ENCODE measurements around the gene HLA-DMA. TPM values are rescaled to one million over a fixed set of nuclear protein-coding genes. Genes with fewer than 3 reads are reported as not detected.

The HLA-DMA gene
- polyA plus RNA-seq (2012; ENCODE audit: low read depth, missing spikeins) = 434 TPM

GRCh38 chr6:32952817-32953739 is at the start of gene HLA-DMA:
HLA-DMA (minus strand) TSS chr6:32953097; CDS start chr6:32953036, 61 bp downstream.
- no peak for TF ChIP-seq PAX5 (IDR thresholded peaks at IDR 0.05; ENCODE audit: insufficient read depth, low read length, severe bottlenecking)
- TF ChIP-seq POLR2AphosphoS5 (IDR thresholded peaks at IDR 0.05; ENCODE audit: low read depth, low read length) = peak; percentile 97
- peak; percentile 83 for TF ChIP-seq TAF1 (IDR thresholded peaks at IDR 0.05; ENCODE audit: low read depth, low read length)
- peak; percentile 80; the same call in 1 of the 2 replicates for TF ChIP-seq POU2F2 (IDR thresholded peaks at IDR 0.05; ENCODE audit: low read depth, low read length)
- TF ChIP-seq POLR2A (IDR thresholded peaks at IDR 0.05; ENCODE audit: low read depth, low read length) = peak; percentile 99
- TF ChIP-seq SPI1 (IDR thresholded peaks at IDR 0.05; ENCODE audit: low read depth, low read length) = peak; percentile 71
- FAIRE-seq = peak; percentile 97
- peak; percentile 46 for DNase-seq (ENCODE audit: insufficient read length, low spot score)

GRCh38 chr6:33001685-33002084 is 48.8 kb upstream of the HLA-DMA start:
- no peak for DNase-seq (ENCODE audit: insufficient read length, low spot score)
- FAIRE-seq = no peak
- TF ChIP-seq PAX5 (IDR thresholded peaks at IDR 0.05; ENCODE audit: insufficient read depth, low read length, severe bottlenecking) = no peak
- no peak for TF ChIP-seq TAF1 (IDR thresholded peaks at IDR 0.05; ENCODE audit: low read depth, low read length)
- TF ChIP-seq POU2F2 (IDR thresholded peaks at IDR 0.05; ENCODE audit: low read depth, low read length) = no peak
- no peak for TF ChIP-seq POLR2A (IDR thresholded peaks at IDR 0.05; ENCODE audit: low read depth, low read length)
- no peak for TF ChIP-seq SPI1 (IDR thresholded peaks at IDR 0.05; ENCODE audit: low read depth, low read length)
- TF ChIP-seq POLR2AphosphoS5 (IDR thresholded peaks at IDR 0.05; ENCODE audit: low read depth, low read length) = no peak

- FAIRE-seq = peak; percentile 83
- TF ChIP-seq POU2F2 (IDR thresholded peaks at IDR 0.05; ENCODE audit: low read depth, low read length) (no peak), SPI1 (IDR thresholded peaks at IDR 0.05; ENCODE audit: low read depth, low read length) (peak; percentile 84), PAX5 (IDR thresholded peaks at IDR 0.05; ENCODE audit: insufficient read depth, low read length, severe bottlenecking) (no peak), POLR2AphosphoS5 (IDR thresholded peaks at IDR 0.05; ENCODE audit: low read depth, low read length) (0 out of 2 replicates have a peak, but pooled peaks have one; percentile 23), POLR2A (IDR thresholded peaks at IDR 0.05; ENCODE audit: low read depth, low read length) (no peak)
- DNase-seq (ENCODE audit: insufficient read length, low spot score) = no peak
These were observed 47.2 kb upstream of the HLA-DMA start for GRCh38 chr6:33000055-33000454.

- DNase-seq (ENCODE audit: insufficient read length, low spot score) = no peak
- TF ChIP-seq POLR2A (IDR thresholded peaks at IDR 0.05; ENCODE audit: low read depth, low read length) (no peak), POLR2AphosphoS5 (IDR thresholded peaks at IDR 0.05; ENCODE audit: low read depth, low read length) (no peak), POU2F2 (IDR thresholded peaks at IDR 0.05; ENCODE audit: low read depth, low read length) (no peak), PAX5 (IDR thresholded peaks at IDR 0.05; ENCODE audit: insufficient read depth, low read length, severe bottlenecking) (no peak), TAF1 (IDR thresholded peaks at IDR 0.05; ENCODE audit: low read depth, low read length) (no peak), SPI1 (IDR thresholded peaks at IDR 0.05; ENCODE audit: low read depth, low read length) (no peak)
- no peak for FAIRE-seq
These were observed 42.6 kb upstream of the HLA-DMA start for GRCh38 chr6:32995448-32995847.

- FAIRE-seq (no peak), DNase-seq (ENCODE audit: insufficient read length, low spot score) (no peak)
- TF ChIP-seq POLR2AphosphoS5 (IDR thresholded peaks at IDR 0.05; ENCODE audit: low read depth, low read length) (no peak), POU2F2 (IDR thresholded peaks at IDR 0.05; ENCODE audit: low read depth, low read length) (no peak), PAX5 (IDR thresholded peaks at IDR 0.05; ENCODE audit: insufficient read depth, low read length, severe bottlenecking) (no peak), SPI1 (IDR thresholded peaks at IDR 0.05; ENCODE audit: low read depth, low read length) (no peak), TAF1 (IDR thresholded peaks at IDR 0.05; ENCODE audit: low read depth, low read length) (no peak), POLR2A (IDR thresholded peaks at IDR 0.05; ENCODE audit: low read depth, low read length) (no peak)
These were observed 40.6 kb upstream of the HLA-DMA start for GRCh38 chr6:32993363-32993973.

GRCh38 chr6:32991972-32992371 is 39.1 kb upstream of the HLA-DMA start:
- FAIRE-seq (no peak), DNase-seq (ENCODE audit: insufficient read length, low spot score) (no peak)
- TF ChIP-seq PAX5 (IDR thresholded peaks at IDR 0.05; ENCODE audit: insufficient read depth, low read length, severe bottlenecking) = no peak
- TF ChIP-seq POLR2A (IDR thresholded peaks at IDR 0.05; ENCODE audit: low read depth, low read length) = no peak
- peak; percentile 43; the same call in 1 of the 2 replicates for TF ChIP-seq SPI1 (IDR thresholded peaks at IDR 0.05; ENCODE audit: low read depth, low read length)

GRCh38 chr6:32989368-32989767 is 36.5 kb upstream of the HLA-DMA start:
- DNase-seq (ENCODE audit: insufficient read length, low spot score) (no peak), FAIRE-seq (peak; percentile 66)
- TF ChIP-seq POLR2AphosphoS5 (IDR thresholded peaks at IDR 0.05; ENCODE audit: low read depth, low read length) (no peak), POLR2A (IDR thresholded peaks at IDR 0.05; ENCODE audit: low read depth, low read length) (no peak), POU2F2 (IDR thresholded peaks at IDR 0.05; ENCODE audit: low read depth, low read length) (no peak), SPI1 (IDR thresholded peaks at IDR 0.05; ENCODE audit: low read depth, low read length) (no peak), TAF1 (IDR thresholded peaks at IDR 0.05; ENCODE audit: low read depth, low read length) (no peak), PAX5 (IDR thresholded peaks at IDR 0.05; ENCODE audit: insufficient read depth, low read length, severe bottlenecking) (no peak)

- FAIRE-seq (peak; percentile 83), DNase-seq (ENCODE audit: insufficient read length, low spot score) (peak; percentile 37)
- TF ChIP-seq SPI1 (IDR thresholded peaks at IDR 0.05; ENCODE audit: low read depth, low read length) = no peak
- TF ChIP-seq TAF1 (IDR thresholded peaks at IDR 0.05; ENCODE audit: low read depth, low read length) = no peak
- no peak for TF ChIP-seq PAX5 (IDR thresholded peaks at IDR 0.05; ENCODE audit: insufficient read depth, low read length, severe bottlenecking)
- no peak for TF ChIP-seq POU2F2 (IDR thresholded peaks at IDR 0.05; ENCODE audit: low read depth, low read length)
- TF ChIP-seq POLR2A (IDR thresholded peaks at IDR 0.05; ENCODE audit: low read depth, low read length) = no peak
- no peak for TF ChIP-seq POLR2AphosphoS5 (IDR thresholded peaks at IDR 0.05; ENCODE audit: low read depth, low read length)
These were observed 31.9 kb upstream of the HLA-DMA start for GRCh38 chr6:32984622-32985389.
